Neuron (in vitro differentiated cells): ENCODE results near the gene TSPEAR.
"Not testable (repeated sequence)": the region's sequence is repeated elsewhere in the genome, so short reads cannot be mapped to it uniquely, and the experiment has no call there.

Source experiments
- H2AFZ ChIP-seq: one replicate; pipeline ENCODE4 v1.6.1; 2013; ENCODE audit warnings: low read depth, mild to moderate bottlenecking, inconsistent platforms, low read length, moderate library complexity
- H3K27me3 ChIP-seq: one replicate; pipeline ENCODE4 v1.6.1; 2013; ENCODE audit warnings: low read length; ENCODE audit not compliant: insufficient read depth
- H3K36me3 ChIP-seq: one replicate; pipeline ENCODE4 v1.6.1; 2013; ENCODE audit warnings: low read length; ENCODE audit not compliant: insufficient read depth
- H3K4me1 ChIP-seq: one replicate; pipeline ENCODE4 v1.6.1; 2013; ENCODE audit warnings: low read length; ENCODE audit not compliant: insufficient read depth
- H3K4me3 ChIP-seq: 2 replicates; pipeline ENCODE4 v1.5.1; 2013; ENCODE audit warnings: mild to moderate bottlenecking, low read length, moderate library complexity
- H3K9me3 ChIP-seq: one replicate; pipeline ENCODE4 v1.6.1; 2013; ENCODE audit warnings: low read length

Gene TSPEAR

DNA sequence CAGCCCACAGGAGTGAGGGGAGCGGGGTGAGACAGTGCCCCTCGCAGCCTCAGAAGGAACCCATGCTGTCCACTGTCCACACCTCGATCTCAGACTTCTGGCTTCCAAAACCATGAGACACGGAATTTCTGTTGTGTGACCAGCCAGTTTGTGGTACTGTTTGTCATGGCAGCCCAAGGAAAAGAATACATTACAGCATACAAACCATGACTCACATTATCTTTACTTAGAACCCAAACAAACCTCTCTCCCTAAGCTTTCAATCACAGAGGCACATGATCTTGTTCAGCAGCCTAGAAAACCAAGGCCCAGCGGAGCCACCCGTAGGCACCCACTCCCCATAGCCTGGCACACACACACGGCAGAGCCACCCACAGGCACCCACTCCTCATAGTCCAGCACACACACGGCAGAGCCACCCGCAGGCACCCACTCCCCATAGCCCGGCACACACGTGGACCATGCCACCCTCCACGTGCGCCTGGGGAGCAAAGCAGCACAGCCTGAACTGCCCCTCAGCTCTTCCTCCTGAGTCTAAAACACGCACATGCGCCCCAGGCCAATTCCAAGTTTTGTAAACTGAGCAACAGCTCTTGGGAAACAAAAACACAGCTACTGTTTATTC lies 138.3 kb downstream of the TSPEAR start:
- no peaks in the 10 kb centered on the region for H3K36me3 ChIP-seq

DNA sequence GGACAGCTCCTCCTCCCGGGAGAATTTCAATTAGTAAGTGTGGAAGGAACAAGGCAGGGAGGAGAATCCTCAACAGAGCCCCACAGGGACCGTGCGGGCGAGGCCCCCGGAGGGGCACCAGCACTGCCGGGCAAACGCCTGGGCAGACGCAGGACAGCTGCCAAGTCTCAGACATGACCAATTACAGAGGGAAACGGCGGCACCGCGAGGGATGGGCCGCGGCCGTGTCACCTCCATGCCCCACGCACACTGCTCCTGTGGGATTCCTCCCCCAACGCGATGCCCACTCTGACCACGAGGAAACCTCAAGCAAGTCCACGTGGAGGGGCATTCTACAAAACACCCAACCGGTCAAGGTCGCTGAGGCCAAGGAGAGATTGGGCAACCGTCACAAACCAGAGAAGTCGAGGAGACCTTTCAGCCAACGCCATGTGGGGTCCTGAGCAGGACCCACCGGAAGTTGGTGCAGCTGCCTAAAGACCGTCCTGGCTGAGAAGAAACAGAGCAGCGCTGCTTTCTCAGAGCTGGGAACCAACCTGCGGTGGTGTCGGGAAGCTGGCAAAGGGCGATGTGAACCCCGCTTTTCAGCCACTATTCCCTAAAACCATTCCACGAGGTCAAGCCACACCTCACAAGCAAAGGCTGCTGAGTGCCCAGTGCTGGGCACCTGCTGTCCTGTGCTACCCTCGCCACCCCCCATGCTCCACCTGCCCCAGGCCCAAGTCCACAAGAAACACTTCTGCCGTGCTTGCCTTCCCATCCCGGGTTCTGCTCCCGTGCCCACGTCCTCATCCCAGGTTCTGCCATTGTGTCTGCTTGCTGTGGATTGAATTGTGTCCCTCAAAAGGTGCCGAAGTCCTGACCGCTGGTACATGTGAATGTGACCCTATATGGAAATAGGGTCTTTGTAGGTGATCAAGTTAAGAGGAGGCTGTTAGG lies 139.3 kb downstream of the TSPEAR start:
- H3K27me3 ChIP-seq, result peaks cover 8% of the 10 kb centered on the region
- H3K36me3 ChIP-seq, result no peaks in the 10 kb centered on the region
- peaks cover 7% of the 10 kb centered on the region for H3K9me3 ChIP-seq
- no peak overlapping the region for H2AFZ ChIP-seq
- no peaks in the 10 kb centered on the region for H3K4me1 ChIP-seq
- no peak overlapping the region for H3K4me3 ChIP-seq

More for the DNA sequence above, 138.3 kb downstream of the TSPEAR start:
- Histone ChIP-seq H3K9me3 (peaks cover 7% of the 10 kb centered on the region), H3K4me3 (no peak overlapping the region), H3K27me3 (peaks cover 8% of the 10 kb centered on the region), H2AFZ (no peak overlapping the region), H3K4me1 (no peaks in the 10 kb centered on the region)

DNA sequence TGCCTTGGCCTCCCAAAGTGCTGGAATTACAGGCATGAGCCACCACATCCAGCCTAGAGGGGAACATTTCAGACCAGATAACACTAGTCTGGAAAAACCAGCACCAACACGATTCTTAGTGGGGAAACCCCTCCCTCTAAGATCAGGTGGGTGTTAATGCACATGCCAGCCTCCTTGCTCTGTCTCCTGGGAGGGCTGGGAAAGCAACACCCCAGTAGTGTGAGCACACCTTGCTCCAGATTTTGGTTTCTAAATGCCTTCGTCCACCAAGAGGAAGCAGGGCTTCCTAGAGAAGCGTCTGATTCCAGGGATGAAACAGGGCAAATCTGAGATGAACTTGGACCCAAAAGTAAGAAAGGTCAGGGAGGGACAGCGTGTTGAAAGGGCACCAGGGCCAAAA lies 140.1 kb downstream of the TSPEAR start:
- Histone ChIP-seq H3K27me3 (peaks cover 8% of the 10 kb centered on the region), H2AFZ (no peak overlapping the region), H3K36me3 (no peaks in the 10 kb centered on the region), H3K9me3 (peaks cover 7% of the 10 kb centered on the region), H3K4me3 (no peak overlapping the region), H3K4me1 (no peaks in the 10 kb centered on the region)

DNA sequence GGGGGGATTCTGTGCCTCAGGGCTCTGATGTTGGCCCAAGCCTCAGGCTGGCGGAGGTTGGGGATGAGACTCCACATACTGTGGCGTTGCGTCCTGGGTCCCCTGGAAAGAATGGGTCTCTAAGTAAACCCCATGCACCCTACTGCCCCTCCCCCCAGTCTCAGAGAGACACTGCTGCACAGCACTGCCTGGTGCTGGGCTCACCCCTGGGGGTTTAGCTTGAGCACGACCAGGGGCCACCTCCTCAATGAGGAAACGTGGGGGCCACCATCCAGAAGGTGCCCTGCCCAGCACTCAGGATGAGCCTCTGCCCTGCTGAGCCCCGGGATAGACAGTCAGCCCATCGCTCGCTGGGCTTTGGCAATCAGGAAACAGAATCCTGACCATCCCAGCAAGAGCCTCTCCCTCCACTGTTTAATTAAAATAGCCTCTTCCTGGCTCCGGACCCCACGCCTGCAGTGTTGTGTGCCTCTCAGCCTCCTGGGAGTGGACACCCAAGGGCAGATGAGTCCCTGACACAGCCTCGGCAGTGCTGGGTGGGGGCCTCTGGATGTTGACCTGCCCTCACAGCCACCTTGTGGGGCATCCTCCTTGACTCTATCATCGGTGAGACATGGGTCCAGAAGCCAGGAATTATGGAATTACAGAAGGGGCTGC lies 141.4 kb downstream of the TSPEAR start:
- peaks cover 8% of the 10 kb centered on the region for H3K27me3 ChIP-seq
- no peak overlapping the region for H2AFZ ChIP-seq
- H3K36me3 ChIP-seq, result no peaks in the 10 kb centered on the region
- H3K9me3 ChIP-seq, result peaks cover 7% of the 10 kb centered on the region
- H3K4me3 ChIP-seq, result no peak overlapping the region
- no peaks in the 10 kb centered on the region for H3K4me1 ChIP-seq

DNA sequence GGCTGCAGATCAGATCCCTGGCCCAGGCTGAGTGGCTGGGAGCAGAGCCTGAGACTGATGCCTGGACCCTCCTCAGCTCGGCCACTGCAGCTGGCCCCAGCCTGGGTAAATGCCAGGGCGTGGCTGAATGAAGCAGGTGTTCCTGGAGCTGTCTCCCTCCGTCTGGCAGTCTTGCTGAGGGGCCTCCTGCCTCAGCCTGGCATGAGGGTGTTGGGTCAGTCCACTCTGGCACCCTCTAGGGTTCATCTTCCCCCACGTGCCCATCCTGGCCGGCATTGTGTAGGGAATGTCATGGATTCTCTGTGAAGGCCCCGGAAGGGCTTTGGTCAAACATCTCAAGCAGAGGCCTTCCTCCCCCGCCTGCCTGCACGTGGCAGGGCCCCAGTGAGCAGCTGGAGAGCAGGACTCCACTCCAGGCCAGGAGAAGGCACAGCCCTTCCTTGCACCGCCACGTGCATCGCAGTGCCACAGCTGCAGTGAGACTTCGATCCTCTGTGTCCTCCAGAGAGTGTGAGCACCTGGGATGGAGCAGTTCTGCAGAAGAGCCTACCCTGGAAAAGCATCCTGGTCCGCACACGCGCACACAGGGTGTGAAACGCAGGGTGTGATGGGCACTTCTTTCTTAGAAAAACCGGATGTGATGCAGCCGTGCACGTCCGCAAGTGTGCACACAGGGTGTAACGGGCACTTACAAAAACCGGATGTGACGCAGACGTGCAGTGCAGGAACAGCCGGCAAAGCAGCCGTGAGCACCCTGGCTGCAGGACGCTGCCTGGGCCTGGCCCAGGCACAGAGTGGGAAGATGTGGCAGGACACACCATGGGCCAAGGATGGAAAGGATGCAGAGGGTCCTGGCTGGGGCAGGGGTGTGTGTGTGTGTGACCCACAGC lies 142.5 kb downstream of the TSPEAR start:
- no peak overlapping the region for H2AFZ ChIP-seq
- peaks cover 8% of the 10 kb centered on the region for H3K27me3 ChIP-seq
- no peak overlapping the region for H3K4me3 ChIP-seq
- H3K4me1 ChIP-seq, result no peaks in the 10 kb centered on the region
- no peaks in the 10 kb centered on the region for H3K36me3 ChIP-seq
- H3K9me3 ChIP-seq, result peaks cover 7% of the 10 kb centered on the region

DNA sequence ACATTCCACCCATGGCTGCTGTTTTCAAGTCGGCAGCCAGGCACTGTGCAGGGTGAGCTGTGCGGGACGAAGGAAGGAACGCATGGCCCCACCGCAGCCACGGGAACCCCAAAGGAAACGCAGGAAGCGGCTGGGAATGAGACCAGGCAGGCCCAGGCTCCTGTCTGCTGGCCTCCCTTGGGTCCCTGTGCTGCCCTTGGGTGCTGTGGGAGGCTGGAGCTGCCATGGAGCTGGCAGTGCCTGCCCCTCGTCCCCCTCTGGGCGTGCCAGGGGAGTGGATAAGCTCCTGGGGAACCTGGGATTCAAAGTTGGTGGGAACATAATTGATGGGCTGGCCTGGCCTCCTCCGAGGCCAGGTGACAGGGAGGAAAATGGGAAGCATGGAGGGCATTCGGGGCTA lies 143.1 kb downstream of the TSPEAR start:
- H3K4me1 ChIP-seq, result no peaks in the 10 kb centered on the region
- H3K4me3 ChIP-seq, result no peak overlapping the region
- H3K36me3 ChIP-seq, result no peaks in the 10 kb centered on the region
- H3K9me3 ChIP-seq, result peaks cover 7% of the 10 kb centered on the region
- H3K27me3 ChIP-seq, result peaks cover 8% of the 10 kb centered on the region
- no peak overlapping the region for H2AFZ ChIP-seq

DNA sequence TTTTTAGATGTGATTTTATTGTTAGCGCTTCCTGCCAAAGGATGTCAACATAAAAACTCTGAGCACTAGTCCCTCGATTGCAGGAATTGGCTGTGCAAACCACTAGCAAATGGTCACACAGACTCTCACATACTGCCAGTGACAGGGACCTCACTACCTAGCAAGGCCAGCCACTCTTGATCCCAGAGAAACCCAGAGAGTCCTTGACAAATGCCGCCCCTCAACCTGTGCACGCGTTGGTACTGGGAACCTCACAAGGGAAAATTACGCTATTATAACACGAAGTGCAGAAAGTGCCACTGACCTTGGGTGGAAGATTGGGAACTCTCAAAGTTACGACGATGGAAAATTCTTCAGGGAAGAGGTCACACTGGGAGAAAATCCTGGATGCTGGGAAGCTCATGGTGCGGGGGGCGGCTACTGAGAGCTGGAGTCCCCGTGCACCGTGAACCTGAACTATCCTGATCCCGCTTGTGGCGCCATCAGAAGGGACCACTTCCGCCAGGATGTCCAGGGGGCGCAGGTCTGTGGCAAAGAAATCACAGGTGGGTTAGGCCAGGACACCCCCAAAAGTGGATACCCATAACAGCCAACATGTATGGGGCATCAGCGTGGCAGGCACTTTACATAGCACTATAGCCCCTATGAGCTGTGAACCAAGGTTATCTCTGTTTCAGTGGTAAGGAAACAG lies 143.7 kb downstream of the TSPEAR start:
- no peaks in the 10 kb centered on the region for H3K36me3 ChIP-seq
- H3K27me3 ChIP-seq, result peaks cover 6% of the 10 kb centered on the region
- H3K4me1 ChIP-seq, result no peaks in the 10 kb centered on the region
- peaks cover 7% of the 10 kb centered on the region for H3K9me3 ChIP-seq
- no peak overlapping the region for H3K4me3 ChIP-seq
- no peak overlapping the region for H2AFZ ChIP-seq

DNA sequence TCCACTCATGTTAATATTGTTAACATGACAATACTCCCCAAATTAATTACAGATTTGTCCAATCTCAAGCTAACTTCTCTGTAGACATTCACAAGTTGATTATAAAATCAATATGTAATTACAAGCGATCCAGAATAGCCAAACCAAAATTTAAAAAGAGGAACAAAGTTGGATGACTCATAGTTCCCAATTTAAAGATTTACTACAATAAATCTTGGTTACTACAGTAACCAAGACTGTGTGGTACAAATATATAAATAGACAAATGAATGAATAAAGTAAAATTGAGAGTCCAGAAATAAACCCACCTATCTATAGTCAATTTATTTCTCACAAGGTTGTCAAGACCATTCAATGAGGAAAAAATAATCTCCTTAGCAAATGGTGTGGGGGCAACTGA lies 145.0 kb downstream of the TSPEAR start:
- H3K27me3 ChIP-seq, result peaks cover 2% of the 10 kb centered on the region
- no peaks in the 10 kb centered on the region for H3K36me3 ChIP-seq
- H2AFZ ChIP-seq, result no peak overlapping the region
- H3K4me3 ChIP-seq, result no peak overlapping the region
- H3K4me1 ChIP-seq, result no peaks in the 10 kb centered on the region
- H3K9me3 ChIP-seq, result peaks cover 2% of the 10 kb centered on the region

DNA sequence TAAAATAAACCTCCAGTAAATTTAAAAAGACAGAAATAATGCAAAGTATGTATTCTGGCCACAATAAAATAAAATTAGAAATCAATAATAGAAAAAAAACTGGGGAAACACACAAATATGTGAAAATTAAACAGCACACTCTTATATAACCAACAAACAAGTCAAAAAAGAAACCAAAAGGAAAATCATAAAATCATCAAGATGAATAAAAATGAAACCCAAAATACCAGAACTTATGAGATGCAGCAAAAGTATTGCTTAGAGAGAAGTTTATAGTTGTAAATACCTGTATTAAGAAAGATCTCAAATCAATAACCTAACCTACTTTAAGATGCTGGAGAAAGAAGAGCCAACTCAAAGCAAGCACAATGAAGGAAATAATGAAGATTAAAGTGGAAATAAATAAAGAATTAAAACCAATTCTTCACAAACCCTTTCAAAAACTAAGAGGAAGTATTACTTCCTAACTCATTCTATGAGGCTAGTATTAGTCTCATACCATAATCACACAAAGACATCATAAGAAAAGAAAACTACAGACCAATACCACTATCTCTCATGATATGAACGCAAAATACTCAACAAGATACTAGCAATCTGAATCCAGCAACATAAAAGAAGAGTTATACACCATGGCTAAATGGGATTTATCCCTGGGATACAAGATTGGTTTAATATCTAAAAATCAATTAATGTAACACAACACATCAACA lies 146.3 kb downstream of the TSPEAR start:
- Histone ChIP-seq H3K9me3 (no peaks in the 10 kb centered on the region), H2AFZ (no peak overlapping the region)

DNA sequence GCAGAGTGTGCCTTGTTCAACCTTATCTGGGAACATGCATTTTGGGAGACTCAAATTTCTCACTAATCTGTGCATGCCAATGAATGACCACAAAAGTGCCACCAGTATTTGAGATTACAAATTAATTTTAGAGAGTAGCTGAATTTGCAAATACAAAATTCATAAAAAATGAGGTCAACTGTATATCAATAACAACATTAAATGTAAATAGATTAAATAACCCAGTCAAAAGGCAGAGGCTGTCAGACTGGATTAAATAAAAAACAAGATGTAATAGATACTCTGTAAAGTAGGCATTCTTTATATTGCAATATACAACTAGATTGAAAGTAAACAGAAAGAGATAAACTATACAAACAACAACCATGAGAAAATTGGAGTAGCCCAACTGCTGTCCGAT lies 147.3 kb downstream of the TSPEAR start:
- Histone ChIP-seq H3K27me3 (peaks cover 2% of the 10 kb centered on the region), H3K4me3 (no peak overlapping the region), H3K36me3 (no peaks in the 10 kb centered on the region), H3K4me1 (no peaks in the 10 kb centered on the region), H2AFZ (no peak overlapping the region), H3K9me3 (no peaks in the 10 kb centered on the region)

More for the DNA sequence above, 146.3 kb downstream of the TSPEAR start:
- no peak overlapping the region for H3K4me3 ChIP-seq
- H3K4me1 ChIP-seq, result no peaks in the 10 kb centered on the region
- H3K36me3 ChIP-seq, result no peaks in the 10 kb centered on the region
- peaks cover 2% of the 10 kb centered on the region for H3K27me3 ChIP-seq

DNA sequence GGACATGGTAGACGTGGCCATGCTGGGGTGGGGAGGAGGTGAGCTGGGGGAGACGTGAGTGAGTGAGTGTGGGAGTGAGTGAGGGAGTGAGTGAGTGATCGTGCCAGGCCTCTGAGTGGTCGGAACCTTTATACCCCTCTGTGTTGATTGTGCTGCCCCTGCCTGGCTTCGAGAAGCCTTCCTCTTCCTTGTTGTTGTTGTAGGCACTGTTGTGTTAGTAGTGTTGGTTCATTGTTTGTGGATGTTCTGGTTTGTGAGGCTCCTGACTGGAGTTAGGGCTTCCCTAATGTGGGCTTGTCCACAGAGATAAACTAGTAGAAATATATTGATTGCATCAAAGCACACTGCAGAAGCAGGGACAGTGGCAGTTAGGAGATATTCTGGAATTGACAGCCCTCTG lies 152.7 kb downstream of the TSPEAR start, which contains the start of gene KRTAP10-3:
Gene KRTAP10-3, minus strand, starts transcription at position 101 of the 400 bp plus-strand sequence. Its CDS starts 80 bp downstream, at position 21.
- H2AFZ ChIP-seq, result no peak within 1 kb of the TSS
- H3K9me3 ChIP-seq, result no peaks in the 10 kb centered on the region
- no peak within 1 kb of the TSS for H3K4me3 ChIP-seq
- no peaks in the 10 kb centered on the region for H3K4me1 ChIP-seq
- H3K27me3 ChIP-seq, result peaks cover 2% of the 10 kb centered on the region
- H3K36me3 ChIP-seq, result no peaks in the 10 kb centered on the region

DNA sequence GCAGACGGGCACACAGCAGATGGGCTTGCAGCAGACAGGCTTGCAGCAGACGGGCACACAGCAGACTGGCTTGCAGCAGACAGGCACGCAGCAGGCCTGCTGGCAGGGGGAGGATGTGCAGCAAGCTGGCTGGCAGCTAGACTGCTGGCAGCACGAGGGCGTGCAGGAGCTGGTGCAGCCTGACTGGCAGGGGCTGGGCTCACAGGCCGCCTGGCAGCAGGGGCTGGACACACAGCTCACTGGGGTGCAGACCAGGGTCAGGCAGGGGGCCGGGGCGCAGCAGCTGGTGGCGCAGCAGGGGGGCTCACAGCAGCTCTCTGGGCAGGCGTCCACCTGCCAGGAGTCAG lies 153.1 kb downstream of the TSPEAR start:
- H3K27me3 ChIP-seq, H3K9me3 ChIP-seq, H2AFZ ChIP-seq, H3K36me3 ChIP-seq, H3K4me3 ChIP-seq, H3K4me1 ChIP-seq: not testable (repeated sequence)
